Measurements from ENCODE around the gene RAD51B. TPM values are rescaled to one million over a fixed set of nuclear protein-coding genes. Genes with fewer than 3 reads are reported as not detected.

Gene RAD51B
- total and polyA plus RNA-seq, 2 of the 13 experiments (the other 11 are each of a cell fraction or from before 2014, with no cell fraction given), result 7.0 to 9.5 TPM

- TF ChIP-seq ZNF276 (CRISPR knock-in tag; IDR thresholded peaks at IDR 0.05; ENCODE audit: low read depth), result no peak
- no peak for TF ChIP-seq ZNF367 (CRISPR knock-in tag; IDR thresholded peaks at IDR 0.05; ENCODE audit: borderline replicate concordance)
- no peak for TF ChIP-seq TCF7 (IDR thresholded peaks at IDR 0.05; ENCODE audit: low read depth)
- no peak for TF ChIP-seq RORA (CRISPR knock-in tag; IDR thresholded peaks at IDR 0.05)
- peak in 1 of 2 experiments; percentile 37; a peak in 1 of 4 replicates for TF ChIP-seq POLR2A (IDR thresholded peaks at IDR 0.05; ENCODE audit: insufficient read depth in 1 of 2, low read depth in 2 of 2, low read length in 2 of 2)
- TF ChIP-seq YEATS2 (CRISPR knock-in tag; IDR thresholded peaks at IDR 0.05; ENCODE audit: borderline replicate concordance), result peak; percentile 68; the same call in 1 of the 2 replicates
- TF ChIP-seq ZNF44 (CRISPR knock-in tag; IDR thresholded peaks at IDR 0.05), result no peak
- peak; percentile 76 for TF ChIP-seq SUZ12 (IDR thresholded peaks at IDR 0.05; ENCODE audit: low read depth, low read length)
- peak; percentile 76; the same call in 1 of the 2 replicates for TF ChIP-seq SIN3A (IDR thresholded peaks at IDR 0.05; ENCODE audit: borderline replicate concordance, low read depth, low read length)
- TF ChIP-seq ELK4 (CRISPR knock-in tag; IDR thresholded peaks at IDR 0.05; ENCODE audit: borderline replicate concordance), result no peak
- no peak for TF ChIP-seq MEF2D (CRISPR knock-in tag; IDR thresholded peaks at IDR 0.05)
- no peak for TF ChIP-seq GTF3A (CRISPR knock-in tag; conservative IDR thresholded peaks at IDR 0.05)
- no peak for TF ChIP-seq ATF4 (CRISPR knock-in tag; IDR thresholded peaks at IDR 0.05)
- TF ChIP-seq ZNF549 (CRISPR knock-in tag; IDR thresholded peaks at IDR 0.05), result no peak
- peak; percentile 48; the same call in 1 of the 2 replicates for TF ChIP-seq CREB1 (IDR thresholded peaks at IDR 0.05)
- peak; percentile 87 for TF ChIP-seq CREB1 (CRISPR knock-in tag; IDR thresholded peaks at IDR 0.05)
- TF ChIP-seq ZNF83 (CRISPR knock-in tag; IDR thresholded peaks at IDR 0.05; ENCODE audit: borderline replicate concordance), result no peak
- no peak for TF ChIP-seq ARNTL (CRISPR knock-in tag; IDR thresholded peaks at IDR 0.05)
- no peak for TF ChIP-seq ZNF136 (CRISPR knock-in tag; IDR thresholded peaks at IDR 0.05; ENCODE audit: low read depth)
- TF ChIP-seq ZNF124 (CRISPR knock-in tag; IDR thresholded peaks at IDR 0.05), result no peak
- TF ChIP-seq GATAD1 (CRISPR knock-in tag; IDR thresholded peaks at IDR 0.05), result peak; percentile 86
- no peak for TF ChIP-seq ZNF576 (CRISPR knock-in tag; IDR thresholded peaks at IDR 0.05)
- TF ChIP-seq HNF1B (CRISPR knock-in tag; IDR thresholded peaks at IDR 0.05), result peak; percentile 74
- no peak for TF ChIP-seq SMC3 (IDR thresholded peaks at IDR 0.05; ENCODE audit: low read length)
- peak; percentile 73 for TF ChIP-seq POLR2AphosphoS5 (IDR thresholded peaks at IDR 0.05; ENCODE audit: low read depth, low read length)
- TF ChIP-seq ZNF766 (CRISPR knock-in tag; IDR thresholded peaks at IDR 0.05; ENCODE audit: borderline replicate concordance), result no peak
These were observed at the start of gene RAD51B (continued) for GRCh38 chr14:67819563-67820421.

Data from HepG2 (cell line).